ENCODE measurements around the gene BICD2.

BICD2 gene

DNA sequence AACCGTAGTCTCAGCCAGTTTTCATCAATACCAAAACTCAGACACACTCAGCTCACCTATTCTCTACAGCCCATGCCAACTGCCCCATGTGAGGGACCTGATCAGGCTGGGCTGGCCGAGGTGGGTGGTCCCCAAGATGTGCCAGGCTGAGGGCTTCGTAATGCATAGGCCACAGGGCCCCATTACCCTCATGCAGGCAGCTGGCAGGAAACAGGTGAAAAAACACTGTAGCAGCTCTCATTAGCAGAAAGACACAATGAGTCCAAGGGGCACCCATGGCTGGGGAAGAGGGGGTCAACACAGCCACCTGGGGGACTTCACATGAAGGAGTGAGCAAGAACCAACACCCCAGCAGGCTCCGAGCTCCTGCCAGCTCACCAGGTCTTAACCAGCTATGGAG lies 102.9 kb downstream of the BICD2 start:
- H3K27ac ChIP-seq (ENCODE audit: low read depth, low read length), result no peak overlapping the region
- H3K9ac ChIP-seq (ENCODE audit: low read depth, low read length), result no peak overlapping the region
- peaks cover 11% of the 10 kb centered on the region for H3K4me1 ChIP-seq (ENCODE audit: control insufficient read depth, insufficient read depth, low read length)
- no peaks in the 10 kb centered on the region for H3K27me3 ChIP-seq (ENCODE audit: control insufficient read depth, insufficient read depth, low read length)
- no peaks in the 10 kb centered on the region for H3K9me3 ChIP-seq (ENCODE audit: control insufficient read depth, insufficient read depth, low read length)
- H3K4me3 ChIP-seq (ENCODE audit: low read depth, low read length), result no peak overlapping the region
- peaks cover 11% of the 10 kb centered on the region for H3K36me3 ChIP-seq (ENCODE audit: control insufficient read depth, insufficient read depth, low read length)

All from HUES48 (cell line).